ENCODE results near the gene RNF213. TPM values are rescaled to one million over a fixed set of nuclear protein-coding genes. Genes with fewer than 3 reads are reported as not detected.

RNF213 gene
- total RNA-seq, 1 experiment from 2014 or later = 61.4 TPM

GRCh38 chr17:80414508-80414802 lies 153.8 kb downstream of the RNF213 start:
- ChIA-PET CTCF (interaction anchor here (1.1 kb wide), 1 partner anchor 313 kb away, joined by 3 read pairs; the partner anchor contains the start of gene GAA), POLR2A (interaction anchor here (0.7 kb wide), 1 partner anchor 40 kb away, joined by 3 read pairs; no protein-coding TSS in a partner anchor)
- intact Hi-C loops (cut with micrococcal nuclease; ENCODE audit: unreplicated experiment) = no loop called here
- Histone ChIP-seq H3K27me3 (replicated peaks; ENCODE audit: control insufficient read depth, insufficient read depth, low read length) (no peaks in the 10 kb centered on the region), H3K4me1 (peaks cover 6% of the 10 kb centered on the region; the same call in 1 of the 2 replicates), H3K36me3 (ENCODE audit: control insufficient read depth, insufficient read depth, low read length) (peaks cover 1% of the 10 kb centered on the region; the same call in 1 of the 2 replicates), H3K4me3 (ENCODE audit: low read depth, low read length) (peak overlapping the region; percentile 85), H3K9me3 (no peaks in the 10 kb centered on the region)
- Mint-ChIP-seq H3K27me3 (ENCODE audit: insufficient read depth, unreplicated experiment) (peaks cover 9% of the 10 kb centered on the region), H3K4me3 (ENCODE audit: unreplicated experiment) (peak overlapping the region; percentile 74), H3K9me3 (ENCODE audit: unreplicated experiment) (no peaks in the 10 kb centered on the region), H3K27ac (ENCODE audit: unreplicated experiment) (peak overlapping the region; percentile 90), H3K36me3 (ENCODE audit: insufficient read depth, unreplicated experiment) (peaks cover 16% of the 10 kb centered on the region), H3K4me1 (ENCODE audit: low read depth, unreplicated experiment) (peaks cover 13% of the 10 kb centered on the region)
- no peak for TF ChIP-seq CTCF (IDR thresholded peaks at IDR 0.05; ENCODE audit: insufficient read depth in 1 of 2, low read depth in 1 of 2, low read length in 1 of 2, severe bottlenecking in 1 of 2, unreplicated experiment in 1 of 2)
- BruUV-seq (replicated peaks) = no TSS peak
- peak in 1 of 2 experiments; percentile 52 for DNase-seq

- peak; percentile 91 to 93 for DNase-seq
- H3K36me3 Mint-ChIP-seq (ENCODE audit: insufficient read depth, unreplicated experiment) = peaks cover 16% of the 10 kb centered on the region
Measured at GRCh38 chr17:80414803-80415625, 154.4 kb downstream of the RNF213 start, which contains the start of gene ENDOV. ENDOV (plus strand) TSS chr17:80415167; CDS start chr17:80415195, 28 bp downstream.

More at GRCh38 chr17:80414803-80415625, 154.4 kb downstream of the RNF213 start, which contains the start of gene ENDOV:
- CTCF ChIA-PET = interaction anchor here (1.1 to 1.2 kb wide), 2 partner anchors 12 to 313 kb away, joined by 3 to 6 read pairs; partner anchors contain the start of gene GAA
- intact Hi-C loops (cut with micrococcal nuclease; ENCODE audit: unreplicated experiment) = no loop called here
- BruUV-seq (replicated peaks) = no TSS peak
- Mint-ChIP-seq H3K27me3 (ENCODE audit: insufficient read depth, unreplicated experiment) (peaks cover 9% of the 10 kb centered on the region), H3K27ac (ENCODE audit: unreplicated experiment) (peak within 1 kb of the TSS; percentile 90), H3K4me1 (ENCODE audit: low read depth, unreplicated experiment) (peaks cover 13% of the 10 kb centered on the region), H3K4me3 (ENCODE audit: unreplicated experiment) (peak within 1 kb of the TSS; percentile 74), H3K9me3 (ENCODE audit: unreplicated experiment) (no peaks in the 10 kb centered on the region)
- POLR2A ChIA-PET = interaction anchor here (0.7 to 1.1 kb wide), 2 partner anchors 39 to 40 kb away, joined by 3 to 4 read pairs; no protein-coding TSS in a partner anchor
- Histone ChIP-seq H3K4me1 (peaks cover 6% of the 10 kb centered on the region; the same call in 1 of the 2 replicates), H3K27me3 (replicated peaks; ENCODE audit: control insufficient read depth, insufficient read depth, low read length) (no peaks in the 10 kb centered on the region), H3K9me3 (no peaks in the 10 kb centered on the region), H3K36me3 (ENCODE audit: control insufficient read depth, insufficient read depth, low read length) (peaks cover 1% of the 10 kb centered on the region; the same call in 1 of the 2 replicates), H3K4me3 (ENCODE audit: low read depth, low read length) (peak within 1 kb of the TSS; percentile 85)
- TF ChIP-seq CTCF (IDR thresholded peaks at IDR 0.05; ENCODE audit: insufficient read depth in 1 of 2, low read depth in 1 of 2, low read length in 1 of 2, severe bottlenecking in 1 of 2, unreplicated experiment in 1 of 2) = no peak

All from Caco-2 (cell line).